Neural progenitor cell (in vitro differentiated cells): ENCODE data around the gene MAP4K5.

Experiments
- EZH2 ChIP-seq: fragments of 200-600 bp; sonication (generic); IDR thresholded peaks from 2 replicates; pipeline ENCODE4 v1.6.1; 2017; ENCODE audit warnings: antibody characterized with exemption, mild to moderate bottlenecking, moderate library complexity
- EZH2phosphoT487 ChIP-seq: fragments of 200-600 bp; sonication (generic); IDR thresholded peaks from 2 replicates; pipeline ENCODE4 v1.6.1; 2017; ENCODE audit warnings: antibody characterized with exemption
- TF ChIP-seq, protein P1 (sequence below): fragments of 200-600 bp; sonication (generic); IDR thresholded peaks from 2 replicates; pipeline ENCODE4 v1.5.1; 2017; ENCODE audit warnings: antibody characterized with exemption, mild to moderate bottlenecking

DNA sequence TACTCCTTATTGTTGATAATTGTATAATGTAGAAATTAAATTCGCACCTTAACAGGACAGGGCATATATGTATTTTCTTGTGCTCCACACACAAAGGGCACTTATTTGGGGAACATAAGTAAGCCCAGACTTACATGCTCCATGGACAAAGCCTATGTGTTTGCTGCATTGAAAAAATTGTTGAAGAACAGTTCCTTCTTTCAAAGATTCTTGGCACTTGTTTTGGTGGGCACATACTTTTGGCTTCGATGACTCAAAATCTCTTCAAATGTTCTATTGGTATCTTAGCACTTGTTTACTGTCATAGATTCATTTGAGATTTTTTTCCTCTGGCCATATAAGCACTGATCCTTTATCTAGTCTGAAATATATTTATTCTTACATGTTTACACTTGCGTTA lies 1.4 kb upstream of the MAP4K5 start:
- TF ChIP-seq, protein P1, sequence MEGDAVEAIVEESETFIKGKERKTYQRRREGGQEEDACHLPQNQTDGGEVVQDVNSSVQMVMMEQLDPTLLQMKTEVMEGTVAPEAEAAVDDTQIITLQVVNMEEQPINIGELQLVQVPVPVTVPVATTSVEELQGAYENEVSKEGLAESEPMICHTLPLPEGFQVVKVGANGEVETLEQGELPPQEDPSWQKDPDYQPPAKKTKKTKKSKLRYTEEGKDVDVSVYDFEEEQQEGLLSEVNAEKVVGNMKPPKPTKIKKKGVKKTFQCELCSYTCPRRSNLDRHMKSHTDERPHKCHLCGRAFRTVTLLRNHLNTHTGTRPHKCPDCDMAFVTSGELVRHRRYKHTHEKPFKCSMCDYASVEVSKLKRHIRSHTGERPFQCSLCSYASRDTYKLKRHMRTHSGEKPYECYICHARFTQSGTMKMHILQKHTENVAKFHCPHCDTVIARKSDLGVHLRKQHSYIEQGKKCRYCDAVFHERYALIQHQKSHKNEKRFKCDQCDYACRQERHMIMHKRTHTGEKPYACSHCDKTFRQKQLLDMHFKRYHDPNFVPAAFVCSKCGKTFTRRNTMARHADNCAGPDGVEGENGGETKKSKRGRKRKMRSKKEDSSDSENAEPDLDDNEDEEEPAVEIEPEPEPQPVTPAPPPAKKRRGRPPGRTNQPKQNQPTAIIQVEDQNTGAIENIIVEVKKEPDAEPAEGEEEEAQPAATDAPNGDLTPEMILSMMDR: no peak
- TF ChIP-seq EZH2 (no peak), EZH2phosphoT487 (no peak)
